ENCODE measurements around the gene SFN. TPM values are rescaled to one million over a fixed set of nuclear protein-coding genes. Genes with fewer than 3 reads are reported as not detected.

SFN gene
- total RNA-seq, result not detected in 2 replicates

GRCh38 chr1:26862781-26863684 is at the start of gene SFN:
Gene SFN, plus strand, starts transcription at chr1:26863149. Its CDS starts 64 bp downstream, at chr1:26863213.

GRCh38 chr1:26826261-26827105 is 36.5 kb upstream of the SFN start, which contains the start of gene ZDHHC18:
Gene ZDHHC18, plus strand, starts transcription at chr1:26826688. Its CDS starts 117 bp downstream, at chr1:26826805.

GRCh38 chr1:26889551-26890466 is 26.9 kb downstream of the SFN start, which contains the start of gene GPN2:
Gene GPN2, minus strand, starts transcription at chr1:26890283. Its CDS starts 187 bp downstream, at chr1:26890096.

GRCh38 chr1:26900001-26900814 is 37.3 kb downstream of the SFN start, which contains the start of gene GPATCH3:
Gene GPATCH3, minus strand, starts transcription at chr1:26900467. Its CDS starts 25 bp downstream, at chr1:26900442.

Other genes starting within 250 kb of the SFN start
- gene ARID1A, start 167.1 kb upstream of the SFN start, total RNA-seq, result 16.2 and 18.1 TPM in 2 replicates
- gene PIGV, start 75.2 kb upstream of the SFN start, total RNA-seq, result 8.7 and 16.2 TPM in 2 replicates
- gene ZDHHC18, start 36.5 kb upstream of the SFN start, total RNA-seq, result 7.6 and 13.3 TPM in 2 replicates
- 6.7 and 8.3 TPM in 2 replicates for gene GPN2, start 27.1 kb downstream of the SFN start, total RNA-seq
- gene GPATCH3, start 37.3 kb downstream of the SFN start, total RNA-seq, result 3.1 and 6.0 TPM in 2 replicates
- gene NR0B2, start 50.8 kb downstream of the SFN start, total RNA-seq, result not detected in 2 replicates
- gene NUDC, start 58.6 kb downstream of the SFN start, total RNA-seq, result 45.5 and 49.8 TPM in 2 replicates
- not detected in 2 replicates for gene KDF1, start 97.3 kb downstream of the SFN start, total RNA-seq
- gene TRNP1, start 130.5 kb downstream of the SFN start, total RNA-seq, result 52.8 and 116 TPM in 2 replicates
- 13.8 and 27.4 TPM in 2 replicates for gene TENT5B, start 149.7 kb downstream of the SFN start, total RNA-seq